Measurements from ENCODE around the gene FAM210B. TPM values are rescaled to one million over a fixed set of nuclear protein-coding genes. Genes with fewer than 3 reads are reported as not detected.
A peak's percentile ranks its signal among the peaks of the same experiment; 100 is the strongest.
"Not testable (repeated sequence)": the region's sequence is repeated elsewhere in the genome, so short reads cannot be mapped to it uniquely, and the experiment has no call there.

FAM210B gene
- total and polyA plus RNA-seq, 7 donors = 21.0 to 68.5 (median 42.8) TPM

- TF ChIP-seq CTCF (IDR thresholded peaks at IDR 0.05) = no peak
- no peaks in the 10 kb centered on the region for H3K9me3 ChIP-seq
- 81% methylated on average over 3 of the region's 3 CpGs for WGBS, 3 donors
- no peak for DNase-seq
- H3K36me3 ChIP-seq (ENCODE audit: insufficient read depth in 1 of 2, low read depth in 1 of 2) = peaks cover 6 to 70% of the 10 kb centered on the region in 2 donors
- no peaks in the 10 kb centered on the region for H3K4me1 ChIP-seq
- H3K27me3 ChIP-seq (ENCODE audit: insufficient read depth in 3 of 3, low read length in 2 of 3) = no peaks in the 10 kb centered on the region
- intact Hi-C loops (cut with DNase I) = loop anchor here in 1 of 2 donors (5.0 kb wide), 1 partner anchor 60 kb away; the partner anchor contains the start of gene RTF2
- H3K27ac ChIP-seq = peak overlapping the region; percentile 18
- no peak for ATAC-seq
- no peak overlapping the region for H3K4me3 ChIP-seq
Observed at GRCh38 chr20:56406910-56407309, 48.1 kb downstream of the FAM210B start.

- Histone ChIP-seq H3K27ac (no peak overlapping the region), H3K27me3 (ENCODE audit: insufficient read depth in 3 of 3, low read length in 2 of 3) (no peaks in the 10 kb centered on the region), H3K4me1 (no peaks in the 10 kb centered on the region), H3K36me3 (ENCODE audit: insufficient read depth in 1 of 2, low read depth in 1 of 2) (peaks cover 6 to 48% of the 10 kb centered on the region in 2 donors), H3K4me3 (no peak overlapping the region), H3K9me3 (no peaks in the 10 kb centered on the region)
- TF ChIP-seq CTCF (IDR thresholded peaks at IDR 0.05) = no peak
- DNase-seq (no peak), ATAC-seq (no peak)
- WGBS, 3 donors = 78 to 83% (median 80%) methylated on average over 5 of the region's 5 CpGs
- intact Hi-C loops (cut with DNase I) = loop anchor here in 1 of 2 donors (5.0 kb wide), 1 partner anchor 58 kb away; the partner anchor contains the start of gene RTF2
Observed at GRCh38 chr20:56409521-56409920, 50.7 kb downstream of the FAM210B start.

- Histone ChIP-seq H3K27me3 (ENCODE audit: insufficient read depth in 3 of 3, low read length in 2 of 3) (no peaks in the 10 kb centered on the region), H3K9me3 (no peaks in the 10 kb centered on the region), H3K36me3 (ENCODE audit: insufficient read depth in 1 of 2, low read depth in 1 of 2) (peaks cover 6 to 43% of the 10 kb centered on the region in 2 donors), H3K4me1 (no peaks in the 10 kb centered on the region), H3K27ac (no peak overlapping the region), H3K4me3 (no peak overlapping the region)
- WGBS, 3 donors = 55 to 87% (median 83%) methylated on average over 1 of the region's 1 CpG
- intact Hi-C loops (cut with DNase I) = loop anchor here in 1 of 2 donors (5.0 kb wide), 1 partner anchor 57 kb away; the partner anchor contains the start of gene RTF2
- TF ChIP-seq CTCF (IDR thresholded peaks at IDR 0.05) = no peak
- DNase-seq = no peak
- no peak for ATAC-seq
Observed at GRCh38 chr20:56409956-56410355, 51.2 kb downstream of the FAM210B start.

- H3K4me3 ChIP-seq; H3K27me3 ChIP-seq (ENCODE audit: insufficient read depth in 3 of 3, low read length in 2 of 3); DNase-seq; ATAC-seq; H3K4me1 ChIP-seq; H3K27ac ChIP-seq; intact Hi-C loops (cut with DNase I); H3K9me3 ChIP-seq: not testable (repeated sequence)
- WGBS, 3 donors = 94 to 97% (median 96%) methylated on average over 7 of the region's 7 CpGs
- H3K36me3 ChIP-seq (ENCODE audit: insufficient read depth in 1 of 2, low read depth in 1 of 2) = peaks cover 6 to 30% of the 10 kb centered on the region in 2 donors
Observed at GRCh38 chr20:56411287-56411686, 52.5 kb downstream of the FAM210B start.

GRCh38 chr20:56411759-56412472 lies 53.1 kb downstream of the FAM210B start, which contains the start of gene CASS4:
CASS4 (plus strand) TSS chr20:56412260; CDS start chr20:56412459, 199 bp downstream.
- WGBS, 3 donors = 66 to 71% (median 67%) methylated on average over 10 of the region's 10 CpGs
- peak in 2 of 4 donors; percentile 27 to 35 for ATAC-seq
- TF ChIP-seq CTCF (IDR thresholded peaks at IDR 0.05) = no peak
- no peaks in the 10 kb centered on the region for H3K27me3 ChIP-seq (ENCODE audit: insufficient read depth in 3 of 3, low read length in 2 of 3)
- no peak within 1 kb of the TSS for H3K27ac ChIP-seq
- H3K36me3 ChIP-seq (ENCODE audit: insufficient read depth in 1 of 2, low read depth in 1 of 2) = peaks cover 3 to 24% of the 10 kb centered on the region in 2 donors
- DNase-seq = no peak
- H3K4me3 ChIP-seq = peak within 1 kb of the TSS; percentile 26
- intact Hi-C loops (cut with DNase I) = no loop called here
- no peaks in the 10 kb centered on the region for H3K9me3 ChIP-seq
- H3K4me1 ChIP-seq = no peaks in the 10 kb centered on the region

All from psoas muscle (tissue), 8 donors.